Vagina (tissue), 2 donors: Measurements from ENCODE around the gene BRD3. TPM values are rescaled to one million over a fixed set of nuclear protein-coding genes. Genes with fewer than 3 reads are reported as not detected.

Source experiments
- DNase-seq, 2 donors: peaks; one replicate each; pipeline ENCODE4 v3.0.0-alpha.2; 2017; ENCODE audit errors: extremely low spot score in 2 of 2
- H3K27ac ChIP-seq: fragments of 200-600 bp; sonication (generic); one replicate; pipeline ENCODE4 v1.5.1; 2019
- H3K27me3 ChIP-seq: fragments of 200-600 bp; sonication (generic); one replicate; pipeline ENCODE4 v1.5.1; 2019
- H3K36me3 ChIP-seq, 2 donors: fragments of 200-600 bp; sonication (generic); one replicate each; pipeline ENCODE4 v1.5.1; 2017 to 2019
- H3K4me1 ChIP-seq: fragments of 200-600 bp; sonication (generic); one replicate; pipeline ENCODE4 v1.5.1; 2019
- H3K4me3 ChIP-seq, 2 donors: fragments of 200-600 bp; sonication (generic); 1 replicate in 1 of 2; 2 replicates in 1 of 2; pipeline ENCODE4 v1.5.1; 2016 to 2019
- H3K9me3 ChIP-seq: fragments of 200-600 bp; sonication (generic); one replicate; pipeline ENCODE4 v1.5.1; 2019
- CTCF ChIP-seq, 3 experiments: fragments of 450-650 bp in 2 of 3; fragments of 200-600 bp in 1 of 3; sonication (generic) in 1 of 3; IDR thresholded peaks; one replicate each; pipeline ENCODE4 v1.5.1; 2017 to 2019; ENCODE audit warnings: antibody characterized with exemption in 3 of 3, mild to moderate bottlenecking in 2 of 3, moderate library complexity in 2 of 3
- POLR2A ChIP-seq, 2 donors: fragments of 450-650 bp; IDR thresholded peaks; one replicate each; pipeline ENCODE4 v1.6.1; 2017; ENCODE audit warnings: antibody characterized with exemption in 2 of 2, mild to moderate bottlenecking in 2 of 2, moderate library complexity in 2 of 2
- POLR2AphosphoS5 ChIP-seq, 2 donors: sonication (generic); formaldehyde crosslinking; IDR thresholded peaks; one replicate each; pipeline ENCODE4 v1.9.0; 2017; ENCODE audit warnings: antibody characterized with exemption in 2 of 2, mild to moderate bottlenecking in 2 of 2, low read depth in 1 of 2; ENCODE audit not compliant: insufficient read depth in 1 of 2
- intact Hi-C: fragments of 100-400 bp; cut with DNase I; formaldehyde crosslinking; loops from one replicate; pipeline ENCODE4 v1.15.1; 2023
- total RNA-seq: library from RNA; depleted of rRNA; stranded (reverse); fragments of >200 nt; gene quantifications from one replicate; pipeline ENCODE4 v1.2.3, GENCODE V29; 2016

The BRD3 gene
- total RNA-seq, 1 donor from 2014 or later, result 20.4 TPM

GRCh38 chr9:134032456-134033222, 35.2 kb downstream of the BRD3 start:
- Histone ChIP-seq H3K4me3 (no peak overlapping the region), H3K27ac (no peak overlapping the region), H3K36me3 (peaks cover 0 to 62% of the 10 kb centered on the region in 2 donors), H3K9me3 (no peaks in the 10 kb centered on the region), H3K27me3 (no peaks in the 10 kb centered on the region), H3K4me1 (no peaks in the 10 kb centered on the region)
- no peak for TF ChIP-seq CTCF (IDR thresholded peaks at IDR 0.05)
- TF ChIP-seq POLR2AphosphoS5 (IDR thresholded peaks at IDR 0.05; ENCODE audit: insufficient read depth in 1 of 2, low read depth in 1 of 2), result no peak
- no peak for TF ChIP-seq POLR2A (IDR thresholded peaks at IDR 0.05)
- no peak for DNase-seq
- intact Hi-C loops, result no loop called here

DNA sequence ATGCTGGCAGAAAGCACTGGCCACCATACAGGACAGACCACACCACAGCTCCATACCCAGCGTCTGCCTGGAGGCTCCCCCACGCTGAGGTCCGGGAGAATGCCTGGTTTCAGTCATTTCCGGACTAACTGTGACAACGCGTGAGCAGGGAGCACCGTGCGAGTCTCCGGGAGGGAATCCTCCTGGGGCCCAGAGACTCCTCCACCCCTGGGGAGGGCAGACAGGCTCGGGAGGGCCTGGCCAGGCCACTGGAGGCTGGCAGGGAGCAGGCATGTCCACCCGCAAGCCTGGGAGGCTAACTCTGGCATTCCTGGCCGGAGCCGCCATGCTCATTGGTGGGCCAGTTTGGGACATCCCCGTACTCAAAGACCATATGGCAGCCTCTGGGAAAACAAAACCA, 36.0 kb downstream of the BRD3 start:
- peaks cover 0 to 56% of the 10 kb centered on the region in 2 donors for H3K36me3 ChIP-seq
- intact Hi-C loops, result no loop called here
- no peak for DNase-seq

GRCh38 chr9:134030821-134031470, 36.9 kb downstream of the BRD3 start:
- Histone ChIP-seq H3K27ac (no peak overlapping the region), H3K27me3 (no peaks in the 10 kb centered on the region), H3K9me3 (no peaks in the 10 kb centered on the region), H3K4me1 (peaks cover 12% of the 10 kb centered on the region), H3K36me3 (peaks cover 0 to 47% of the 10 kb centered on the region in 2 donors), H3K4me3 (no peak overlapping the region)
- no peak for DNase-seq
- TF ChIP-seq POLR2AphosphoS5 (IDR thresholded peaks at IDR 0.05; ENCODE audit: insufficient read depth in 1 of 2, low read depth in 1 of 2) (no peak), CTCF (IDR thresholded peaks at IDR 0.05) (no peak), POLR2A (IDR thresholded peaks at IDR 0.05) (no peak)
- intact Hi-C loops, result no loop called here

More for the DNA sequence above, 36.0 kb downstream of the BRD3 start:
- Histone ChIP-seq H3K9me3 (no peaks in the 10 kb centered on the region), H3K4me3 (no peak overlapping the region), H3K27me3 (no peaks in the 10 kb centered on the region), H3K27ac (no peak overlapping the region), H3K4me1 (peaks cover 4% of the 10 kb centered on the region)
- TF ChIP-seq POLR2A (IDR thresholded peaks at IDR 0.05), result no peak
- no peak for TF ChIP-seq POLR2AphosphoS5 (IDR thresholded peaks at IDR 0.05; ENCODE audit: insufficient read depth in 1 of 2, low read depth in 1 of 2)
- no peak for TF ChIP-seq CTCF (IDR thresholded peaks at IDR 0.05)

DNA sequence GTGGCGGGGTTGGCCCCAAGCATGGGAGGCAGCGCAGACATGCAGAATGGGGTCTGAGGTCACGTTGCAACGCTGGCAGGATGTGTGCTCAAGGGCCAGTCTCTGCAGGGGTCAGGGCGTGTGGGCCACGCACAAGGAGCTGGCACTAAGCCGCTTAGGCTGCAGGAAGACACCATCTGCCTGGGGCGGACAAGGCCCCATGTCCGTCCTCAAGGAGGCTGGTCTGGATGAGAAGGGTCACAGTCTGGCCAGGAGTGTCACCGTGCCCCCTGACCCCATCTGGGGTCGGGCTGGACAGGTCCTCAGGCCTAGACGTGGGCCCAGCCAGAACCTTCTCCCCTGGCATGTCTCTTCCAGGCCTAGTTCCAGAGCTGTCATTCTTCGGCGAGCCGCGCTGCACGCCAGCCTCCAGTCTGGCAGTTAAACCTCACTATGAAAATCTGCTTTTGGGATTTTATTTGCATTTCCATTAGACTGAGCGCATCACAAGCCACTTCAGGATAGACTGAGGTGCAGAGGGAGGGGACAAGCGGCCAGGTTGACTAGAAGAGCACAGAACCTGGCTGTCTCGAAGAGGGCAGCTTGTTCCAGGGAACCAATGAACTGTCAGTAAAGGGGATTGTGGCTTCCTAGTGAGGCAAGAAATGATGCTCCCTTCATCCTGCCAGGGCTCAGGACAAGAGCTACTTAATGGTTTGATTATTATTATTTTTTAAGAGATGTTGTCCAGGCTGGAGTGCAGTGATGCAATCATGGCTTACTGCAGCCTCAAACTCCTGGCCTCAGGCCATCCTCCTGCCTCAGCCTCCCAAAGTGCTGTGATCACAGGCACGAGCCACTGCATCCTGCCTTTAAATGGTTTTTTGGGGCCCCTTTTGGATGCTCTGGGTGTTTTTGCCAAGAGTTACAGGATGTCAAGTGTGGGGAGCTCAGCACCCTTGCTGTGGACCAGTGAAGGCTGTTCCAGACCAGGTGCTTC, 38.3 kb downstream of the BRD3 start:
- Histone ChIP-seq H3K27me3 (no peaks in the 10 kb centered on the region), H3K4me3 (no peak overlapping the region), H3K27ac (no peak overlapping the region), H3K4me1 (peaks cover 16% of the 10 kb centered on the region), H3K9me3 (no peaks in the 10 kb centered on the region), H3K36me3 (peaks cover 0 to 33% of the 10 kb centered on the region in 2 donors)
- no peak for DNase-seq
- TF ChIP-seq CTCF (IDR thresholded peaks at IDR 0.05) (no peak), POLR2A (IDR thresholded peaks at IDR 0.05) (no peak), POLR2AphosphoS5 (IDR thresholded peaks at IDR 0.05; ENCODE audit: insufficient read depth in 1 of 2, low read depth in 1 of 2) (no peak)
- intact Hi-C loops, result no loop called here
